Measurements from ENCODE around the gene NHP2. TPM values are rescaled to one million over a fixed set of nuclear protein-coding genes. Genes with fewer than 3 reads are reported as not detected.

The NHP2 gene
- total RNA-seq, 4 donors from 2014 or later = 109 to 257 (median 177) TPM

GRCh38 chr5:178119915-178120606 lies 33.6 kb downstream of the NHP2 start:
- Histone ChIP-seq H3K9me3 (no peaks in the 10 kb centered on the region), H3K27me3 (no peaks in the 10 kb centered on the region), H3K4me3 (replicated peaks in 1 of 3) (no peak overlapping the region), H3K4me1 (peaks cover 5 to 13% of the 10 kb centered on the region in 2 donors), H3K36me3 (no peaks in the 10 kb centered on the region), H3K27ac (no peak overlapping the region)
- intact Hi-C loops (cut with DNase I) = no loop called here
- WGBS, 2 donors = 92 to 94% methylated on average over 16 to 21 of the region's 27 CpGs
- DNase-seq = no peak
- TF ChIP-seq CTCF (IDR thresholded peaks at IDR 0.05) (no peak), POLR2A (IDR thresholded peaks at IDR 0.05) (no peak)

- WGBS, 2 donors = 74 to 80% methylated on average over 10 to 15 of the region's 18 CpGs
- Histone ChIP-seq H3K4me3 (replicated peaks in 1 of 3) (no peak overlapping the region), H3K27me3 (no peaks in the 10 kb centered on the region), H3K36me3 (no peaks in the 10 kb centered on the region), H3K9me3 (no peaks in the 10 kb centered on the region), H3K27ac (no peak overlapping the region), H3K4me1 (peaks cover 6 to 10% of the 10 kb centered on the region in 2 donors)
- intact Hi-C loops (cut with DNase I) = no loop called here
- TF ChIP-seq CTCF (IDR thresholded peaks at IDR 0.05) (no peak), POLR2A (IDR thresholded peaks at IDR 0.05) (no peak)
- DNase-seq = no peak
These were observed 35.6 kb downstream of the NHP2 start for GRCh38 chr5:178117923-178118701.

- H3K4me1 ChIP-seq = peaks cover 3 to 9% of the 10 kb centered on the region in 2 donors
- intact Hi-C loops (cut with DNase I) = no loop called here
- H3K27ac ChIP-seq = no peak overlapping the region
- 61 to 71% methylated on average over 12 to 21 of the region's 22 CpGs for WGBS, 2 donors
- TF ChIP-seq POLR2A (IDR thresholded peaks at IDR 0.05) (no peak), CTCF (IDR thresholded peaks at IDR 0.05) (no peak)
- H3K36me3 ChIP-seq = no peaks in the 10 kb centered on the region
- H3K4me3 ChIP-seq (replicated peaks in 1 of 3) = no peak overlapping the region
- no peaks in the 10 kb centered on the region for H3K27me3 ChIP-seq
- no peaks in the 10 kb centered on the region for H3K9me3 ChIP-seq
- DNase-seq = no peak
These were observed 37.4 kb downstream of the NHP2 start for GRCh38 chr5:178116143-178116885.

- Histone ChIP-seq H3K27ac (no peak overlapping the region), H3K4me1 (peaks cover 0 to 5% of the 10 kb centered on the region in 2 donors), H3K27me3 (no peaks in the 10 kb centered on the region), H3K9me3 (no peaks in the 10 kb centered on the region), H3K4me3 (replicated peaks in 1 of 3) (no peak overlapping the region), H3K36me3 (no peaks in the 10 kb centered on the region)
- no peak for DNase-seq
- intact Hi-C loops (cut with DNase I) = no loop called here
- WGBS, 2 donors = 45 to 66% methylated on average over 6 to 7 of the region's 7 CpGs
- TF ChIP-seq CTCF (IDR thresholded peaks at IDR 0.05) (no peak), POLR2A (IDR thresholded peaks at IDR 0.05) (no peak)
These were observed 37.9 kb downstream of the NHP2 start for GRCh38 chr5:178115814-178116142.

Data from thyroid gland (tissue), 4 donors.